Measurements from ENCODE around the gene PTGFRN.

The PTGFRN gene

GRCh38 chr1:116944613-116945012 lies 34.9 kb downstream of the PTGFRN start:
- no peak for DNase-seq

DNA sequence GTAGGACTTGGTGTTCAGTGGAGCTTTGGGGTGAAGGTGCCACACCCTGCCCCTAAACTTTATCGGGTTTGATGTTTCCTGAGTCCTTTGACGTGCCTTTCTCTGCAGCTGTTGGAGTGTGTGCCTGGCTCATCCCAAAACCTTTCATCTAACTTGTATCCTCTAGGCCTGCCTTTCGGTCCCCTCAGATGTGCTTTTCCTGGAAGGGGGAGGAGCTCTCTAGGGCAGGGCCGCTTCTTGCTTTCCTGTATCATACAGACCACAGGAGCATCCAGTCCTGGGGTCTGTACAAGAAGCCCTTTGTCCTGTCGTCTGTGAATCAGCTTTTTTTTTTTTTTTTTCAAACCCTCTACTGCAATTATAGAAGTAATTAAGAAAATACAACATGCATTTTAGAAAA lies 35.7 kb downstream of the PTGFRN start:
- DNase-seq = no peak

DNA sequence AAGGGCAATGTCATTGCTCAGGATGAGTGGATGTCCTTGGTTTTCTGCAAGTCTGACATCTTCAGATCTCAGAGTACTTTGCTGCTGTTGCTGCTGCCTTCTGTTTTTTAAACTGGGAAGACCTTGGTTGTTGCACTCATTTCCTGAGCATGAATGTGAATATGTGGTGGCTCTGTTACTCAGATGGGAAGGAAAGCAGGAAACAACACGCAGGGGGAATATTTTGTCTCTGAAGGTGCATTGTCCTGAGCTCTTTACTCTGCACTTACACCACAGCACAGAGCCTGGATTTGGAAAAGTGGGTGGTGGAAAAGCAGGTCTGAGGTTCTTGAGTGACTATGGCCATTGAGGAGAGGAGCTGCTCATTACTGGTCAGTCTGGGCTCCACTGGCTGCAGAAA lies 36.3 kb downstream of the PTGFRN start:
- no peak for DNase-seq

GRCh38 chr1:116947092-116947860 lies 37.6 kb downstream of the PTGFRN start:
- DNase-seq = no peak

DNA sequence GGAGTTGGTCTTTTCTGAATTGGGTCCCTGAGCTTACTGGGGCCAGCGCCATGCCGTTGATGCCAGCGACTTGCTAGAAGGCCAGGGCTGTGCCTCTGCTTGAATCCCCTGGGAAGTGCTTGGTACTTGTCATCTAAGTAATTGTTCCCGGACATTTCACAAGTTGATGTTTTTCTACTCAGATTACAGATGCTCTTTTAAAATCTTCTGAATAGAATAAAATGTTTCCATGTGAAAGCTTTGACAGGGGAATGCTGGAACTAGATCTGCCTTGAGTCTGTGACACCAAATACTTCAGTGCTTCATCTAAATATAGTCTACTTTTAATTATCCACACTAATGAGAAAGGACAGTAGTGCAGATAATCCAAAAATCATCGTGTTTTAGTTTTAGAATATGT lies 38.3 kb downstream of the PTGFRN start:
- no peak for DNase-seq

DNA sequence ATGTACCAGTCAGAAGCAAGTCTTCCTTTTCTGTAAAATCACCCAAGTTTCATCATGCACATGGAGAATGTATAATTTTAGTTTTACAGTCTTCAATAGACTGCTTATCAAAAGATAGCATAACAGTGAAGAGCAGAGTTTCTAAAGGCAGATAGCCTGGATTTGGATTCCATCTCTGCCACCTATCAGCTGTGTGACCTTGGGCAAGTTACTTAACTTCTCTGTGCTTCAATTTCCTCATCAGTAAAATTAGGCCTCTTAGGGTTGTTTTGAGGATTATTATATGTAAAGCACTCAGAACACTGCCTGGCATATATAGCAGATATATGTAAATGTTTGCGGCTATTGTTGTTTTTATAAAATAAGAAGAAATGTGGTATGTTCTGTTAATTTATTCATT lies 38.9 kb downstream of the PTGFRN start:
- no peak for DNase-seq

GRCh38 chr1:116949213-116949985 lies 39.7 kb downstream of the PTGFRN start:
- no peak for DNase-seq

GRCh38 chr1:116950517-116951199 lies 40.9 kb downstream of the PTGFRN start:
- DNase-seq = no peak

DNA sequence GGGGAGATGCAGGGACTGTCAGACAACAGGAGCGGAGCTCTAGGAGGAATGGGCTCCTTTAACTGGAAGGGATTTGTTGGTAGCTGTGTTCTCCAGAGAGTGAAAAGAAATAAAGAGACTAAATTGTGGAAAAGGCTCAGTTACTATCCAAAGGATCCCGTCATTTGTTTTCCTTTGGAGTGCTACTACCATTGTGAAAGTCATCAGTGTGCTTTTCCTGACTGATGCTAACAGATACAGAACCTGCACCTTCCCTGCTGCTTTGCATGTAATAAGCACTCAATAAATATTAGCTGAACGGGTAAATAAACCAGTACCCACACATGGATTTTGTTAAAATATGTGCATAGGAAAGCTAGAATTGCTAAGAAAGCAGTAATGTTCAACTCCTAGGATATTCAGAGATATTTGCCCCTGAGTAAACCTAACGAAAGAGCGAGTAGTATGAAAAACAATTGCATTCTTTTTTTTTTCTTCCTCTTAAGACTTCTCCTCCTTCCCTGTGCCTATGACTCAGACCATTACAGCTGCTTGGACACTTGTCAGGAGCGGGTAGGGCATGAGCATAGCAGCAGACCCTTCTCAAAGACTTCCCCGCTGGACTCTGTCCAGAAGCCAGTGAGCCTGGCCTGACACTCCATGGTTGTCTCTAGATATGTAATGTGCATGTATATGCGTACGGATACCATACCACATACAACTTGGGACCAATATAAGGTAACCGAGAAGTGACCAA lies 41.7 kb downstream of the PTGFRN start:
- DNase-seq = no peak

DNA sequence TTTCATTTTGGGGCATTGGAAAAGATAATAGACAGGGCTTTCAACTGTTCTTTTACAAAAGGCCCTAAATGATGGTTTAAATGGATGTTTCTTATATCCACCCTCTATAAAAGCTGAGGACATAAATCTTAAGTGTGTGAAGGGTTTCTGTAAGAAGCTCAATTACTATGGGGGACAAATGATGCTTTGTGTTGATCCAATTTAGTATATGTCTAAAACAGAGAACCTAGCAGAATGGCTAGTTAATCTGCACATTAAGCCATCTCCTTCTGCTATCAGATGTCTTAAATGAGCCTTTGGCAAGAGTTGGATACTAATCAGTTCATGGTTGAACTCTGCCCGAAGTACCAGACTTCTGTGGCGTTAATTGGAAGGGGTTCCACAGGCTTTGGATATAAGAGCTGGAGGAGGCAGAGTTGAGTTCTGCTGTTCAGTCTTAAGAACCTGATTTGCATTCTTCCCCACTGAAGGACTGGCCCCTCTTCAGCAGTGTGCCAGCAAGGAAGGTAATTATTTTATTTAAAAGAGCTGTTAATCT lies 43.1 kb downstream of the PTGFRN start:
- no peak for DNase-seq

DNA sequence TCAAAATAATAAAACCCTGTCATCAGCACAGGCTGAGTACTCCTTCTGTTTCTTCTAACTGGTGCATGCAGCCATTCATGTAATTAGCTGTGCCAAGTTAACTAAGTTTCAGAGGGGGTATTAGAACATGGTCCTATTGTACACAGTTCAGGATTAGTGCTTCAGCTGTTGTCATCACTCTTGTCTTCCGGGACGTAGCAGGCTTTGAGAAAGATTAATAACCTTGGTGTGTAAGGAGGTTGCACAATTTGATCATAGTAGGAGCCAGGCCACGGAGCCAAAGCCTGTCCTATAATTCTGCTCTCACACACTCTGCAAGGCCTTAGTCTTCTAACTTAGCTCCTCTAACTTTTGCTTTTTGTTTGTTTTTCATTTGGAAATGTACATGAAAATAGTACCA lies 44.7 kb downstream of the PTGFRN start:
- DNase-seq = no peak

- DNase-seq = no peak
These were observed 46.7 kb downstream of the PTGFRN start for GRCh38 chr1:116956378-116956777.

DNA sequence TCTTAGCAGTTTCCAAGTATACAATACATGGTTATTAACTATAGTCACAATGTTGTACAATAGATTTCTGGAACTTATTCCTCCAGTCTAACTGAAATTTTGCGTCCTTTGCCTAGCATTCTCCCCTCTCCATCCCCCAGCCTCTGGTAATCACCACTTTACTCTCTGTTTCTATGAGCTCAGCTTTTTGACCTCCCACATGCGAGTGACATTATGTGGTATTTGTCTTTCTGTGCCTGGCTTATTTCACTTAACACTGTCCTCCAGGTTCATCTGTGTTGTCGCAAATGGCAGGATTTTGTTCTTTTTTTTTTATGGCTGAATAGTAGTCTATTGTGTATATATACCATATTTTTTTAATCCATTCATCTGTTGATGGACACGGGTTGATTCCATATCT lies 47.9 kb downstream of the PTGFRN start:
- no peak for DNase-seq

DNA sequence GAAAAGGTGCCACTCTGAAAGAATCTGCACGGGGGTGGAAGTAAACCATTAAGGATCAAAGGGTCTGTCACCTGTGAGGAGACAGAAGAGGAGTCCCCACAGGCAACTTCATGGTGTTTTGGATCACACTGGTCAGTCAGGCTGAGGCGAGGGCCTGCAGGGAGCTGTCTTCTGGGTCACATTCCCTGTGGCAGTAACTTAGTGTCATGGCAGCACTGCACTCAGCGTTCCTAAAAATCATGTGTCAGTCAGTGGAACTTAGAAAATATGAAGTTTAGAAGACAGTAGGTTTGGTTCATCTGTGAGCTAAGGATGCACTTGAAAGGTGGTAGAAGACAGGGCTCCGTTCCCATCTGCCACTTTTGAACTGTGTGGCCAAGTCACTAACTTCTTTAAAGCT lies 48.4 kb downstream of the PTGFRN start:
- no peak for DNase-seq

GRCh38 chr1:116958977-116959376 lies 49.3 kb downstream of the PTGFRN start:
- no peak for DNase-seq

DNA sequence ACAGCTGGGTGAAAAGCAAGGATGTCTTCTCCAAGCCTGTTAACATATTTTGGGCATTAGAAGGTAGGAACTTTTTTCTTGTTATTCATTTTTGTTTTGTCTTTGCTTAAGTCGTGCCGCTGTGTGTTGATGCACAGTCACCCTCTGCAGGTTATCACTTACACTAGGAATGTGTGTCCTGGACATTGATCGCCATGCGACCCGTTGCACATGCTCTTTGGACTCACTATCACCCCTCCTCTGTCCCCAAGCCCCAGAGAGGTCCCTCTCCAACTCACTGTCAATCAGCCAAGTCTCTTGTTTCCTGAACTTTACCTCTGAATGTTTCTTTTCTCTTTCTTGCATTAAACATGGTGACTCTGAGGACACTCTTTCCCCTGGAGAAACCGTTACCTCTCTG lies 51.9 kb downstream of the PTGFRN start:
- DNase-seq = no peak

DNA sequence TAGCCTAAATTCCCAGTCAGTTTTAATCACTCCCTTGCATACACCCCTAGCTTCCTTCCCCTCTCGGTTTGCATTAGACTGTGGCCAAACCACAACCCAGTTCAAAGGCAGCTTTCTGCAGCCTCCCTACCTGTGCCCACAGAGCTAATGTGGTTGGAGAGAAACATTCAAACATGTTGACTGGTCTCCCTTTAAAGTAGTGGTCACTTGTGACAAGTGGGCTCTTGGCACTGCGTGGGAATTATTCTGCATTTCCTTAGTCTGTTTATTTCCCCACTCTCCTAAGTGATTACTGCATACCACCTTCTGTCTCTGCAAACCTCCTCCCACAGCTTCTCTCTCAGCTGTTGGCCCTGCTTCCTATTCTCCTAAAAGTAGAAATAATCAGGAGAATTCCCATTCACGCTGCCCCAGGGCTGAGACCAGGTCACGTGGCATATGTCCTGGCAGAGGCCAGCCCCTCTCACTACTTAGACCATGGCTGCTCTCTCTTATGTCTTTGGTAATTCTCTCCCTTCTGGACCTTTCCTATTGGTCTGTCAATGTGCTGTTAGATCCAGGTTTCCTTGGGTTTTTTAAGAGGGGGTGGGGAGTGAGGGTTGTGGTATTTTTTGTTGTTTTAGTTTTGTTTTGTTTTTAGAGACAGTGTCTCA lies 53.4 kb downstream of the PTGFRN start:
- peak in 1 of 5 experiments; percentile 50 for DNase-seq

DNA sequence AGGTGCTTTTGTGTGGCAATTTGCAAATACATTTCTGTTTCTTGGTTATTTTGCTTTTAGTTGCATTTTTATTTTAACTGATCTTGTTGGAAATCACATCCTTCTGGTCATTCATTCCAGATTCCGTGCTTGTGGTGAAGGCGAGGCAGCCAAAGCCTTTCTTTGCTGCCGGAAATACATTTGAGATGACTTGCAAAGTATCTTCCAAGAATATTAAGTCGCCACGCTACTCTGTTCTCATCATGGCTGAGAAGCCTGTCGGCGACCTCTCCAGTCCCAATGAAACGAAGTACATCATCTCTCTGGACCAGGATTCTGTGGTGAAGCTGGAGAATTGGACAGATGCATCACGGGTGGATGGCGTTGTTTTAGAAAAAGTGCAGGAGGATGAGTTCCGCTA lies 57.1 kb downstream of the PTGFRN start:
- no peak for DNase-seq

DNA sequence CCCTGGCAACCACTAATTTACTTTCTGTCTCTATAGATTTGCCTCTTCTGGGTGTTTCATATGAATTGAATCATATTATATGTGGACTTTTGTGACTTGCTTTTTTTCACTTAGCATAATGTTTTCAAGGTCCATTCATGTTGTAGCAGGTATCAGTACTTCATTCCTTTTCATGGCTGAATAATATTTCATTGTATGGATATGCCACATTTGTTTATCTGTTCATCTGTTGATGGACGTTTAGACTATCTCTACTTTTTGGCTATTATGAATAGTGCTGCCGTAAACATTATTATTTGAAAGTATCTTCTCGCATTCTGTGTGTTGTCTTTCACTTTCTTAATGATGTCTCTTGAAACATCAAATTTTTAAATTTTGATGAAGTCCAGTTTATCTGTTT lies 59.0 kb downstream of the PTGFRN start:
- DNase-seq = no peak

DNA sequence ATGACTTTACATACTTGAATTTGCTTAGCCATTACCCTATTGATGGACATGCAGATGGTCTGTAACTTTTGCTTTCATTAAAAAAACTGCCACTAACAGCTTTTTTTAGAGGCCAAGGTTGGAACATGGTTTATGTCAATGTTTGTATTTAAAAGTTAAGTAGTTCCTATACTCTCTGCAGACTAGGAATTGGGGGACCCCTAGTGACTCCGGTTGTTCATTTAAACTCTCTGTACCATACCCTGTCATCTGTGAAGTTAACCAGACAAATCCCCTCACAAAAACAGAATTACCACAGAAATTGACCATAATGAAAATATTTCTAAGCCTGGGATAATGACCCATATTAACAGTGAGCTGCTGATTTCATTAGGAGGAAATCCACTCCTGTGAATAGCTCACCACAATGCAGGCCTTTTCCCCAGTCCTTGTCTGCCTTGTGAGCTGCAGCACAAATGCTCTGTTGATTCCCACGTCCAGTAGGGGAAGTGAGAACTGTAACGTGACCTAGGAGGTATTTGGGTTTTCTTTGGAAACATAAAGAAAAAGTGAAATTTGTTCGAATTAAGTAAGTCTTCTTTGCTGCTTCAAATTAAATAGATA lies 61.6 kb downstream of the PTGFRN start:
- DNase-seq = no peak

- DNase-seq = no peak
These were observed 62.4 kb downstream of the PTGFRN start for GRCh38 chr1:116971965-116972673.

Data from T-helper 2 cell (primary cell).